Immature natural killer cell (primary cell): Measurements from ENCODE around the gene PJA1. TPM values are rescaled to one million over a fixed set of nuclear protein-coding genes. Genes with fewer than 3 reads are reported as not detected.

Source experiments
- DNase-seq, 3 donors: peaks; one replicate each; pipeline ENCODE4 v3.0.0; 2022; ENCODE audit warnings: mixed read lengths in 1 of 3
- H3K27ac Mint-ChIP-seq, 6 donors: one replicate each; pipeline ENCODE4 v1.8.0; 2020; ENCODE audit warnings: mixed read lengths in 6 of 6, mild to moderate bottlenecking in 5 of 6, inconsistent platforms in 4 of 6, moderate library complexity in 3 of 6
- H3K27me3 Mint-ChIP-seq, 3 donors: one replicate each; pipeline ENCODE4 v1.8.0; 2020 to 2021; ENCODE audit warnings: low read depth in 3 of 3, mild to moderate bottlenecking in 3 of 3, mixed read lengths in 3 of 3, moderate library complexity in 3 of 3, inconsistent platforms in 1 of 3
- H3K36me3 Mint-ChIP-seq, 3 donors: one replicate each; pipeline ENCODE4 v1.8.0; 2020; ENCODE audit warnings: mixed read lengths in 3 of 3, inconsistent platforms in 2 of 3, mild to moderate bottlenecking in 2 of 3
- H3K4me1 Mint-ChIP-seq, 2 donors: one replicate each; pipeline ENCODE4 v1.8.0; 2020; ENCODE audit warnings: inconsistent platforms in 2 of 2, mild to moderate bottlenecking in 2 of 2, mixed read lengths in 2 of 2, moderate library complexity in 1 of 2
- H3K4me3 Mint-ChIP-seq, 5 donors: one replicate each; pipeline ENCODE4 v1.8.0; 2020; ENCODE audit warnings: mild to moderate bottlenecking in 5 of 5, mixed read lengths in 5 of 5, inconsistent platforms in 3 of 5, moderate library complexity in 3 of 5
- H3K9me3 Mint-ChIP-seq, 6 donors: one replicate each; pipeline ENCODE4 v1.8.0; 2020; ENCODE audit warnings: mild to moderate bottlenecking in 6 of 6, mixed read lengths in 6 of 6, inconsistent platforms in 4 of 6, moderate library complexity in 3 of 6
- polyA plus RNA-seq, 3 donors: library from polyadenylated mRNA; unstranded; fragments of 300-500 nt; fragmentation: Illumina TruSeq; gene quantifications; one replicate each; pipeline ENCODE4 v1.2.3, GENCODE V29; 2021

Gene PJA1
- polyA plus RNA-seq, 3 donors from 2014 or later, result 28.9 to 42.2 (median 36.4) TPM

GRCh38 chrX:69144838-69145680, 20.2 kb downstream of the PJA1 start:
- H3K27ac Mint-ChIP-seq, result no peak overlapping the region
- no peak overlapping the region for H3K4me3 Mint-ChIP-seq
- peaks cover 0 to 5% (median 3%) of the 10 kb centered on the region in 3 donors for H3K27me3 Mint-ChIP-seq
- no peaks in the 10 kb centered on the region for H3K4me1 Mint-ChIP-seq
- H3K9me3 Mint-ChIP-seq, result peaks cover 0 to 4% (median 0%) of the 10 kb centered on the region in 6 donors
- no peak for DNase-seq
- H3K36me3 Mint-ChIP-seq, result no peaks in the 10 kb centered on the region

GRCh38 chrX:69143530-69143929, 21.7 kb downstream of the PJA1 start:
- no peaks in the 10 kb centered on the region for H3K4me1 Mint-ChIP-seq
- peaks cover 0 to 5% (median 4%) of the 10 kb centered on the region in 3 donors for H3K27me3 Mint-ChIP-seq
- H3K36me3 Mint-ChIP-seq, result no peaks in the 10 kb centered on the region
- no peak for DNase-seq
- no peak overlapping the region for H3K4me3 Mint-ChIP-seq
- no peak overlapping the region for H3K27ac Mint-ChIP-seq
- peaks cover 0 to 4% (median 0%) of the 10 kb centered on the region in 6 donors for H3K9me3 Mint-ChIP-seq

- Mint-ChIP-seq H3K36me3 (no peaks in the 10 kb centered on the region), H3K4me1 (no peaks in the 10 kb centered on the region), H3K4me3 (no peak overlapping the region), H3K9me3 (peaks cover 0 to 4% (median 0%) of the 10 kb centered on the region in 6 donors), H3K27me3 (peaks cover 0 to 5% (median 4%) of the 10 kb centered on the region in 3 donors), H3K27ac (no peak overlapping the region)
- DNase-seq, result no peak
Measured at GRCh38 chrX:69142788-69143469, 22.3 kb downstream of the PJA1 start.

GRCh38 chrX:69140837-69141236, 24.4 kb downstream of the PJA1 start:
- Mint-ChIP-seq H3K36me3 (no peaks in the 10 kb centered on the region), H3K27ac (no peak overlapping the region), H3K4me1 (peaks cover 0 to 2% of the 10 kb centered on the region in 2 donors), H3K4me3 (no peak overlapping the region), H3K9me3 (peaks cover 0 to 4% (median 0%) of the 10 kb centered on the region in 6 donors), H3K27me3 (peaks cover 0 to 7% (median 1%) of the 10 kb centered on the region in 3 donors)
- DNase-seq, result no peak

GRCh38 chrX:69139516-69139915, 25.7 kb downstream of the PJA1 start:
- no peak overlapping the region for H3K4me3 Mint-ChIP-seq
- H3K9me3 Mint-ChIP-seq, result no peaks in the 10 kb centered on the region
- no peak for DNase-seq
- H3K4me1 Mint-ChIP-seq, result peaks cover 0 to 2% of the 10 kb centered on the region in 2 donors
- H3K27me3 Mint-ChIP-seq, result peaks cover 0 to 5% (median 1%) of the 10 kb centered on the region in 3 donors
- H3K27ac Mint-ChIP-seq, result no peak overlapping the region
- no peaks in the 10 kb centered on the region for H3K36me3 Mint-ChIP-seq

- Mint-ChIP-seq H3K36me3 (no peaks in the 10 kb centered on the region), H3K4me1 (peaks cover 0 to 2% of the 10 kb centered on the region in 2 donors), H3K27me3 (peaks cover 0 to 6% (median 2%) of the 10 kb centered on the region in 3 donors)
Measured at GRCh38 chrX:69138512-69138911, 26.7 kb downstream of the PJA1 start.

GRCh38 chrX:69138118-69138390, 27.2 kb downstream of the PJA1 start:
- Mint-ChIP-seq H3K27me3 (peaks cover 0 to 6% (median 3%) of the 10 kb centered on the region in 3 donors), H3K4me3 (no peak overlapping the region), H3K36me3 (no peaks in the 10 kb centered on the region), H3K9me3 (no peaks in the 10 kb centered on the region), H3K4me1 (peaks cover 0 to 2% of the 10 kb centered on the region in 2 donors), H3K27ac (no peak overlapping the region)
- DNase-seq, result no peak

More at GRCh38 chrX:69138512-69138911, 26.7 kb downstream of the PJA1 start:
- H3K27ac Mint-ChIP-seq, result no peak overlapping the region
- no peak for DNase-seq
- H3K9me3 Mint-ChIP-seq, result no peaks in the 10 kb centered on the region
- no peak overlapping the region for H3K4me3 Mint-ChIP-seq

GRCh38 chrX:69137371-69138117, 27.7 kb downstream of the PJA1 start:
- no peaks in the 10 kb centered on the region for H3K36me3 Mint-ChIP-seq
- H3K4me3 Mint-ChIP-seq, result peak overlapping the region in 1 of 5 donors; percentile 42
- peaks cover 0 to 2% of the 10 kb centered on the region in 2 donors for H3K4me1 Mint-ChIP-seq
- H3K27ac Mint-ChIP-seq, result no peak overlapping the region
- H3K9me3 Mint-ChIP-seq, result no peaks in the 10 kb centered on the region
- no peak for DNase-seq
- H3K27me3 Mint-ChIP-seq, result peaks cover 0 to 8% (median 3%) of the 10 kb centered on the region in 3 donors

- Mint-ChIP-seq H3K9me3 (no peaks in the 10 kb centered on the region), H3K4me3 (no peak overlapping the region), H3K27me3 (peaks cover 0 to 8% (median 5%) of the 10 kb centered on the region in 3 donors), H3K4me1 (peaks cover 0 to 2% of the 10 kb centered on the region in 2 donors), H3K36me3 (no peaks in the 10 kb centered on the region), H3K27ac (no peak overlapping the region)
- no peak for DNase-seq
Measured at GRCh38 chrX:69136546-69137331, 28.5 kb downstream of the PJA1 start.

GRCh38 chrX:69133921-69134542, 31.2 kb downstream of the PJA1 start:
- Mint-ChIP-seq H3K4me1 (peaks cover 0 to 2% of the 10 kb centered on the region in 2 donors), H3K27ac (no peak overlapping the region), H3K9me3 (no peaks in the 10 kb centered on the region), H3K4me3 (no peak overlapping the region), H3K36me3 (no peaks in the 10 kb centered on the region), H3K27me3 (peaks cover 0 to 13% (median 8%) of the 10 kb centered on the region in 3 donors)
- DNase-seq, result no peak

GRCh38 chrX:69131886-69132285, 33.4 kb downstream of the PJA1 start:
- H3K27me3 Mint-ChIP-seq, result peaks cover 2 to 15% (median 8%) of the 10 kb centered on the region in 3 donors
- H3K4me3 Mint-ChIP-seq, result no peak overlapping the region
- peaks cover 0 to 2% (median 0%) of the 10 kb centered on the region in 6 donors for H3K9me3 Mint-ChIP-seq
- no peak overlapping the region for H3K27ac Mint-ChIP-seq
- H3K36me3 Mint-ChIP-seq, result no peaks in the 10 kb centered on the region
- DNase-seq, result no peak
- no peaks in the 10 kb centered on the region for H3K4me1 Mint-ChIP-seq

GRCh38 chrX:69130439-69130838, 34.8 kb downstream of the PJA1 start:
- H3K36me3 Mint-ChIP-seq, result no peaks in the 10 kb centered on the region
- peaks cover 2 to 17% (median 10%) of the 10 kb centered on the region in 3 donors for H3K27me3 Mint-ChIP-seq
- no peaks in the 10 kb centered on the region for H3K4me1 Mint-ChIP-seq
- DNase-seq, result no peak
- H3K4me3 Mint-ChIP-seq, result no peak overlapping the region
- peaks cover 0 to 2% (median 0%) of the 10 kb centered on the region in 6 donors for H3K9me3 Mint-ChIP-seq
- H3K27ac Mint-ChIP-seq, result no peak overlapping the region

GRCh38 chrX:69128588-69128987, 36.7 kb downstream of the PJA1 start:
- Mint-ChIP-seq H3K4me1 (no peaks in the 10 kb centered on the region), H3K27ac (no peak overlapping the region), H3K4me3 (no peak overlapping the region), H3K27me3 (peaks cover 4 to 15% (median 10%) of the 10 kb centered on the region in 3 donors), H3K9me3 (peaks cover 0 to 2% (median 0%) of the 10 kb centered on the region in 6 donors), H3K36me3 (no peaks in the 10 kb centered on the region)
- DNase-seq, result no peak
